ENCODE results near the gene MYO18B.
"Not testable (repeated sequence)": the region's sequence is repeated elsewhere in the genome, so short reads cannot be mapped to it uniquely, and the experiment has no call there.

Gene MYO18B

GRCh38 chr22:25702571-25703167 lies 39.3 kb upstream of the MYO18B start:
- no peak for TF ChIP-seq CTCF (IDR thresholded peaks at IDR 0.05; ENCODE audit: low read length, missing control alignments)
- DNase-seq (ENCODE audit: low read depth): no peak
- H3K4me3 ChIP-seq (replicated peaks; ENCODE audit: low read depth, low read length): no peak overlapping the region

- no peak for DNase-seq (ENCODE audit: low read depth)
- no peak for TF ChIP-seq CTCF (IDR thresholded peaks at IDR 0.05; ENCODE audit: low read length, missing control alignments)
- H3K4me3 ChIP-seq (replicated peaks; ENCODE audit: low read depth, low read length): no peak overlapping the region
Measured at GRCh38 chr22:25704701-25705100, 37.3 kb upstream of the MYO18B start.

- no peak for DNase-seq (ENCODE audit: low read depth)
- no peak overlapping the region for H3K4me3 ChIP-seq (replicated peaks; ENCODE audit: low read depth, low read length)
- no peak for TF ChIP-seq CTCF (IDR thresholded peaks at IDR 0.05; ENCODE audit: low read length, missing control alignments)
Measured at GRCh38 chr22:25706197-25706596, 35.8 kb upstream of the MYO18B start.

GRCh38 chr22:25708430-25708829 lies 33.6 kb upstream of the MYO18B start:
- not testable (repeated sequence) for H3K4me3 ChIP-seq (replicated peaks; ENCODE audit: low read depth, low read length); DNase-seq (ENCODE audit: low read depth)

- no peak for DNase-seq (ENCODE audit: low read depth)
- no peak for TF ChIP-seq CTCF (IDR thresholded peaks at IDR 0.05; ENCODE audit: low read length, missing control alignments)
- no peak overlapping the region for H3K4me3 ChIP-seq (replicated peaks; ENCODE audit: low read depth, low read length)
Measured at GRCh38 chr22:25709758-25710157, 32.2 kb upstream of the MYO18B start.

- H3K4me3 ChIP-seq (replicated peaks; ENCODE audit: low read depth, low read length): no peak overlapping the region
- TF ChIP-seq CTCF (IDR thresholded peaks at IDR 0.05; ENCODE audit: low read length, missing control alignments): no peak
- DNase-seq (ENCODE audit: low read depth): no peak
Measured at GRCh38 chr22:25710501-25710900, 31.5 kb upstream of the MYO18B start.

GRCh38 chr22:25711491-25711890 lies 30.5 kb upstream of the MYO18B start:
- TF ChIP-seq CTCF (IDR thresholded peaks at IDR 0.05; ENCODE audit: low read length, missing control alignments): no peak
- H3K4me3 ChIP-seq (replicated peaks; ENCODE audit: low read depth, low read length): no peak overlapping the region
- DNase-seq (ENCODE audit: low read depth): no peak

All from fibroblast of pulmonary artery (primary cell).